ENCODE results near the gene SCT.
A peak's percentile ranks its signal among the peaks of the same experiment; 100 is the strongest.
"Not testable (repeated sequence)": the region's sequence is repeated elsewhere in the genome, so short reads cannot be mapped to it uniquely, and the experiment has no call there.

The SCT gene, protein sequence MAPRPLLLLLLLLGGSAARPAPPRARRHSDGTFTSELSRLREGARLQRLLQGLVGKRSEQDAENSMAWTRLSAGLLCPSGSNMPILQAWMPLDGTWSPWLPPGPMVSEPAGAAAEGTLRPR

DNA sequence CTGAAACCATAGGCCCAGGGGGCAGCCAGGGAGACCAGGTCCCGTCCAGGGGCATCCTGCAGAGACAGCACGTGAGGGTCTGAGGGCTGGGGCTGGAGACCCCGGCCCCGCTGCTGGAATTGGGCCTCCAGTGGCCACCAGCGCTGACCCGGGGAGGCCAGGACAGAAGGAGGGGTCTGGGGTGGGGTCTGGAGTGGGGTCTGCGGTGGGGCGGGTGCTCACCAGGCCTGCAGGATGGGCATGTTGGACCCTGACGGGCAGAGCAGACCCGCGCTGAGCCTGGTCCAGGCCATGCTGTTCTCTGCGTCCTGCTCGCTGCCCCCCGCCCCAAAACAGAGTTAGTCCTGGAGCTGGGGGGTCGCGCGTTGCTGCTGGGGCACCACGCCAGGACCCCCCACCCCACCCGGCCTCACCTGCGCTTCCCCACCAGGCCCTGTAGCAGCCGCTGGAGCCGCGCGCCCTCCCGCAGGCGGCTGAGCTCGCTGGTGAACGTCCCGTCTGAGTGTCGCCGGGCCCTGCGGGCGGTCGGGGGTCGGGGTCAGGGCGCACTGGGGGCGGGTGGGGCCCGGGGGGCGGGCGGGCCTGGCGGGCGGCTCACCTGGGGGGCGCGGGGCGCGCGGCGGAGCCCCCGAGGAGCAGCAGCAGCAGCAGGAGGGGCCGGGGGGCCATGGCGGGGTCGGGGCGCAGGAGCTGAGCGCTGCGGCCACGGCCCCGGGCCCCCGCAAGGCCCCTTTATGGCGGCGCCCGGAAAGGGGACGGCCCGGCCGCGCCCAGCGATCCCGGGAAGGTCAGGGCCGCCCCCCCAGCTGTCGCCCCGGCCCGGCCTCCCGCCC is at the start of gene SCT:
Gene SCT (minus strand): TSS at position 707 of the 833 bp plus-strand sequence. CDS start 38 bp downstream, at position 669.
- no peak for DNase-seq

DNA sequence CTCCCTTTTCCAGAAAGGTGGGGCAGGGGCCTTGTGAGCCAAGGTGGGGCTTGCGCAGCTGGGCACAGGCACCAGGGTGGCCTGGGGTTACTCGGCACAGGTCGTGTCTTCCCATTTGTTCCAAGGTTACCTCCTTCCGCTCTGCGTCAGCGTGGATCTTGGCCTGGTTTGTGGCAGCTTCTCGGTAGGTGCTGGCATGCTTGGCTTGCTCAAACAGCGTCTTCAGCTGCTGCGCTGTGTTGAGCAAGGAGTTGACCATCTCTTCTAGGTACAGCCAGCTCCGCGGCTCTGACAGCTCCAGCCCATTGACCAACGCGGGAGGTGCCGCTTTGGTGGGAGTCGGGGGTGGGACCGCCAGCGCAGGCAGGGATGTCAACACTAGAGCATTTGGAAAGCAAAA is 47.4 kb upstream of the SCT start:
- DNase-seq = no peak

DNA sequence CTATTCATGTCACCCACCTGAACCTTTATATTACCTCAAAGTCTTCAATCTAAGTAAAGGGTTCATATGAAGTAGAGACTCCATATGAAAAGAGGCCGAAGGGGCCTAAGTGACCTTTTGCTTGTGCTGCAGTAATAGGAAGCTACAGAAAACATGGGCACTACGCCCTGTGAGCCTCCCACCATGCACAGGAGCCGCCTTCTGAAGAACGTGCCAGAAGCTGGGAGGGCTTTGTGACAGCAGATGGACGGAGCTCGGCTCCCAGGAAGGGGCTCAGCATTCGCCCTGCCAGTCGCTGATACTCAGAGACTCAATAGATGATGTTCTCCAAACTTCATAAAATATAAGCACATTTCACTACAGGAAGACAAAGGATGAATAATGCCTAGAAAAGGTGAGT is 46.9 kb upstream of the SCT start:
- DNase-seq = no peak

DNA sequence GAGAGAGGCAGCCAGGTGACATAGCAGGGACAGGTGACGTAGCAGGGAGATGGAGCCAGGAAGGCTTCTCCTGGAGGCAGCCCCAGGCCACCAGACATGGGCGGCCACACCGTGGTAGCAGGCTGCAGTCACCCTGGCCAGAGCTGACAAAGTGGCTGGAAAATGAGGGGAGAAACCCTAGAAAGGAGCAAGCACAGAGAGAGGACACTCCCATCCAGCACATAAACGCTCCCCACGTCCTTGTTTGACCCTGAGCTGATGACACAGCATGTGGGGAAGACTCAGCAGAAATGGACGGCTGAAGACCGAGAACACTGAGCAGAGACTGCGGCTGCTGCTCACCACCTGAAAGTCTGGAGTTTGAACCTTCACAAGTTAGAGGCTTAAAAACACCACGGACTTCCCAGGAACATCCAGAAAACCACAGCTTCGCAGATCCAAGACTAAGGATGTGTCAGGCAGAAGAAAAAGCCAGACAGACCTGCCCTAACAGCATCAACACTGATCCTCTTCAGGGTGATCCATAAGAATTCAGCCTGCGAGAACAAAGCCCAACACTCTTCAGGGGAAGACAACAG is 38.8 kb upstream of the SCT start:
- DNase-seq = no peak

- no peak for DNase-seq
Measured at GRCh38 chr11:665062-665703, 38.2 kb upstream of the SCT start.

- peak in 2 of 4 experiments; percentile 11 to 16 for DNase-seq
Measured at GRCh38 chr11:662689-663274, 35.8 kb upstream of the SCT start.

DNA sequence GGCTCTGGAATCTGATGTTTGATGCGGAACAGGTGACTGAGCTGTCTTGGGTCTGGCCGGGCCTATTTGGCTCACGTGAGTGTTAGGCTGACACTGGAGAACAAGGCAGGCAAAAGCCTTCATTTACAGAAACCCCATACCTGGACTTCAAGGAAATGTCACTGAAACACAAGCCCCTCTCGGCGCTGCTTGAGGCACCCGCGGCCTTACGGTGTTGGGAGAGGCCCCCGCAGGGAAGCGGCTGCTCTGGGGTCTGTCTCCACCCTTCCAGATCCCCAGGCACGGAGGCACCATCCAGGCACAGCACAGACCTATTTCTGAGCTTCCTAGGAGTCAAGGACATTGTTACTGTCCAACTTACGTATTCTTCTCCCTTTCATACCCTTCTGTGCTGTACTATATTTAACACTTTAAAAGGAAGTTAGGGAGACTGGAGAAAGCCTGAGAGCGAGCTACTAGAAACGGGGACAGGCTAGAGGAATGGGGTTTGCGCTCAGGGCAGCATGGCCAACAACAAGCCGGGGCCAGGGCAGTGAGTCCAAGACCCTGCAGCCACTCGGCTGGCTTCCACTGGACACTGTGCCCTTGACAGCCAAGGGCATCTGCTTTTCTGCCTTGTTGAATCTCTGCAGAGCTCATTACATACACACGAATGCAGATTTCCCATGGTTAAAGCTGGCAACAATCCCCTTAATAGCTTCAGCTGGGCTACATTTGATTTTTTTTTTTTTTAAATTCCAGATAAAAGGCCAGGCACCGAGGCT is 33.9 kb upstream of the SCT start:
- DNase-seq = no peak

DNA sequence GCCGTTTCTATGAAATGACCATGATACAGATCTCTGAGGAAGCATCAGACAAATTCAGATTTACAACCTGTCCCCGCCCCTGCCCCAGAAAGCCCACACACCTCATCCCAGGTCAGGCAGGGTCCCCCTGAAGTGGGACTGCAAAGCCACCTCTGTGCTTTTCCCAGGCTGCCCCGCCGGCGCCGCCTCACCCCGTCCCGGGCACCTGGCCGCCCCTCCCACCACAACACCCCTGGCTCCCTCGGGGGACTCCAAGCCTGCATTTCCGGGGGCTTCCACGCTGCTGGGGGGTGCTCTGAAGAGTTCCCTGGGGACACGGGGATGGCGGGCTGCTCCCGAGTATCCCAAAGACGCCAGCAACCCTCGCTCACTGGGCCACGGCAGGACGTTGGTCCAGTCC is 33.3 kb upstream of the SCT start:
- DNase-seq = no peak

- DNase-seq = no peak
Measured at GRCh38 chr11:659532-660085, 32.6 kb upstream of the SCT start.

DNA sequence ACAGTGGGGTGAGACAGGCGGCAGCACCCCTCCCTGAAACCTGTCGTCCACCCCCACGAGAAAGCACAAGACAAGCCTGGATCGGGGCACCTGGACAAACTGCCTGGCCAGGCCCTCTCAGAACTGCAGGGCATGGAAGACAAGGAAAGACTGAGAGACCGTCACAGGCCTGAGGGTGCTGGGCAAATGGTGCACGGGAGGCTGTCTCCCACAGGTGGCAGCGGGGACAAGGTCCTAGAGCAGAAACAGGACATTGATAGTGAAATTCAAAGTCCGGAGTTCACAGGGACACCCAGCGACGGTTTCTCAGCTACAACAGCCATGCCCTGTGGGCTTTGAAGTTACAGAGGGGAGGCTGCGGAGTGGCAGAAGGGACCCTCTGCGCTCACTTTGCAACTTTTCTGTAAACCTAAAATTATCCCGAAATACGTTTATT is 30.7 kb upstream of the SCT start:
- DNase-seq = no peak

- DNase-seq = no peak
Measured at GRCh38 chr11:656866-657265, 29.9 kb upstream of the SCT start.

DNA sequence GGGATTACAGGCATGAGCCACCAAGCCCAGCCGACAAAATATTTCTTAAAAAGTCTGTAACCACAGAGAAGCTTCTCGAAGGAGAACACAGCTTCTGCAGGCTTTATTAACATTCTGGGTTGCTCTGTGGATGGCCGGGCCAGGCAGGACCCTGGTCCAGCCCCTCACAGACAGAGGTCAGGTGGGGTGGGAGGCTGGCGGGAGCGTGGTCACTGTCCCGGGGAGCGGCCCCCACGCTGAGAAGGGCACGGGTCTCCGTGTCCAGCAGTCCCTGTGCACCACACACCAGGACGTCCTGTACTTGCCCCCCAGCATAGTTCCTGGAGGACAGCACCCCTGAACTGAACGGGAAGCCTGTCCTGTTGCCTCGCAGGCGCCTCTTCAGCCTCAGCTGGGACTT is 29.4 kb upstream of the SCT start:
- no peak for DNase-seq

DNA sequence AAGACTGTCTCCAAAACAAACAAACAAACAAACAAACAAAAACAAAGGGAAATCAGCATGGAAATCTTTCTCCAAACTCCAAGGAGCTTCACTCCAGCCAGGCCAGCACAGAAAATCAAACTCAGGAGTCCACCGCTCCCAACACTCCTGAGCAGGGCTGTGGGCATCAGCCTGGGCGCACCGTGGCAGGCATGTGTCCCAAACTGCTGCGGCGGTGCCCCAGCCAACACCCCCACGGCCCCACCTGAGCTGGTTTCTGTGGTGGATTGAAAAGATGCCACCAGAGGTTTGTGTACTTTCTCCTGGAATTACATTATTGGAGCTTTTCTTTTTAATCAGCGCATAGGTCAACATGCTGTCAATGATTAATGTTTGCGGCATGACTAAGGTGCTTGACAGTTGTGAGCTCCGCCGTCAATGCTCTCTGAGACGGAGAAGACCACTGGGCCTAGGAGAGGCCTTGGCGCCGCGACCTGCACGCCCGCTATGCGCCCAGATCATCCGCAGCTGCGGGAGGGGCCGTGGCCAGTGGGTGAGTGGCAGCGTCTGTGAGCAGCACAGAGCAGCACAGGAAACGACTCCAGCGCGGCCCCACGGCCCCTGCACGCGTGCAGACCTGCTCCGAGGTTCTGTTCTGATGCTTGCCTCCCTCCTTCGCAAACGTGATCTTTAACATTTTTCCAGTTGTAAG is 28.2 kb upstream of the SCT start:
- DNase-seq = no peak

DNA sequence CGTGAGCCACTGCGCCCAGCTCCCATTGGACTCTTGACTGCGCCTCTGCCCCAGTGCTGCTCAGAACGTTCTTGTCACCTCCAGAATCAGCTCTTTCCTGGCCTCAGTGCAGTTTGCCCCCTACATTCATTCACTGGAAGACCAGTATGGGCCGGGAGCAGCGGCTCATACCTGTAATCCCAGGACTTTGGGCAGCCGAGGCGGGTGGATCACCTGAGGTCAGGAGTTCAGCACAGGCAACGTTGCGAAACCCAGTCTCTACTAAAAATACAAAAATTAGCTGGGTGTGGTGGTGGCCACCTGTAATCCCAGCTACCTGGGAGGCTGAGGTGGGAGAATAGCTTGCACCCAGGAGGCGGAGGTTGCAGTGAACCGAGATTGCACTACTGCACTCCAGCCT is 27.5 kb upstream of the SCT start:
- not testable (repeated sequence) for DNase-seq

GRCh38 chr11:653837-654236 is 26.9 kb upstream of the SCT start:
- no peak for DNase-seq

DNA sequence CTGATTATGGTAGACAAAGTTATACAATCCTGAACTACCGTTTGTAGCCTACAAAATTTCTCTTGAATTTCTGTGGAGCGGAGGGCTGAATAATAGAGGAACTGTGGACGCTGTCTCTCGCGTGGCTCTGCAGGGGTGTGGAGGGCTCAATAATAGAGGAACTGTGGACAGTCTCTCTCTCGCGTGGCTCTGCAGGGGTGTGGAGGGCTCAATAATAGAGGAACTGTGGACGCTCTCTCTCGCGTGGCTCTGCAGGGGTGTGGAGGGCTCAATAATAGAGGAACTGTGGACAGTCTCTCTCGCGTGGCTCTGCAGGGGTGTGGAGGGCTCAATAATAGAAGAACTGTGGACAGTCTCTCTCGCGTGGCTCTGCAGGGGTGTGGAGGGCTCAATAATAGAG is 26.2 kb upstream of the SCT start:
- not testable (repeated sequence) for DNase-seq

DNA sequence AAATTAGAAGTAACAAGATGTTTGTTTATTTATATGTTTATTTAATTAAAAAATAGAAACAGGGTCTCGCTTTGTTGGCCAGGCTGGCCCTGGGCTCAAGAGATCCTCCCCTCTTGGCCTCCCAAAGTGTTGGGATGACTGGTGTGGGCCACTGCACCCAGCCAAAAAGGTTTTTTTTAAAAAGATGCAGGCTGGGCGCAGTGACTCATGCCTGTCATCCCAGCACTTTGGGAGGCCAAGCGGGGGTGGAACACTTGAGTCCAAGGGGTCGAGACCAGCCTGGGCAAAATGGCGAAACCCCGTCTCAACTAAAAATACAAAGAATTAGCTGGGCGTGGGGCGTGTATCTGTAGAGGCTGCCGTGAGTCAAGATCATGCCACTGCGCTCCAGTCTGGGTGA is 23.5 kb upstream of the SCT start:
- DNase-seq = no peak

DNA sequence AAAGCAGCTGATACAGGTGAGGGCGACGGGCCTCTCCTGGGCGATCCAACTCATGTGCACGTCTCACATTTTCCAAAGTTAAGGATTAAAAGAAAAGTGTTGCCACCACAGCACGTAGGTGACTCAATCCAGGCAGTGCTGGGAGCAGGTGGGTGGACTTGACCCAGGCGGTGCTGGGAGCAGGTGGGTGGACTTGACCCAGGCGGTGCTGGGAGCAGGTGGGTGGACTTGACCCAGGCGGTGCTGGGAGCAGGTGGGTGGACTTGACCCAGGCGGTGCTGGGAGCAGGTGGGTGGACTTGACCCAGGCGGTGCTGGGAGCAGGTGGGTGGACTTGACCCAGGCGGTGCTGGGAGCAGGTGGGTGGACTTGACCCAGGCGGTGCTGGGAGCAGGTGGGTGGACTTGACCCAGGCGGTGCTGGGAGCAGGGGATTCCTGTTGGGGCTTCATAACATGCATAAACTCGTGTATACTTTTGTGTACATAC is 20.7 kb upstream of the SCT start:
- not testable (repeated sequence) for DNase-seq

DNA sequence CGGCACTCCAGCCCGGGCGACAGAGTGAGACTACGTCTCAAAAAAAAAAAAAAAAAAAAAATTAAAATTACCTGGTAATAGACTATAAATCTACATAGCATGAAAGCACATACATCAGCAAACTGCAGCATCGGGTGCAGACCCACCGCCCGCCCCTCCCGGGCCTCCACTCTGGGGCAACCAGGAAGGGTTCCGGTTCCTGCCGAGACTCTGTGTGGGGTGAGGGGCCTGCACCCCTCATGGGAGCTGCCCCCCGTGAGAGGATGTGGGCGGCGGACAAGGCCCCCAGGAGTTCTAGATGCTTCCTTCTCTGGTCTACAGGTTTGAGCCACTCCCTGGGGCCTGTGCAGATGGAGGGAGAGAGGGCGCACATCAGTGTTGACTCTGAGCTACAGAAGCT is 19.2 kb upstream of the SCT start:
- DNase-seq = no peak

GRCh38 chr11:645536-645935 is 18.6 kb upstream of the SCT start:
- DNase-seq = no peak

Measured in activated naive CD4-positive, alpha-beta T cell (primary cell).